PFSK-1 (cell line): Measurements from ENCODE around the gene RABEPK.

Experiments
- FOXP2 ChIP-seq: optimal IDR thresholded peaks from 2 replicates; pipeline ENCODE3; 2011; ENCODE audit warnings: borderline replicate concordance, control low read depth, inconsistent platforms; ENCODE audit not compliant: insufficient read depth; ENCODE audit errors: extremely low read length, extremely low read depth
- POLR2AphosphoS5 ChIP-seq: IDR thresholded peaks from 2 replicates; pipeline ENCODE4 v1.6.1; 2012; ENCODE audit warnings: low read depth, mild to moderate bottlenecking, control low read depth, low read length, moderate library complexity
- SIN3A ChIP-seq: IDR thresholded peaks from 2 replicates; pipeline ENCODE4 v1.6.1; 2012; ENCODE audit warnings: mild to moderate bottlenecking, low read length, moderate library complexity, borderline replicate concordance; ENCODE audit not compliant: insufficient read depth
- TAF1 ChIP-seq: IDR thresholded peaks from 2 replicates; pipeline ENCODE4 v1.6.1; 2012; ENCODE audit warnings: low read length, control low read depth, borderline replicate concordance; ENCODE audit not compliant: insufficient read depth
- TF ChIP-seq, protein P1 (sequence below), 2 experiments: IDR thresholded peaks; 2 replicates each; pipeline versions ENCODE4 v1.6.1 to v1.8.0; 2011 to 2012; ENCODE audit warnings: low read depth in 2 of 2, low read length in 2 of 2, control low read depth in 1 of 2, inconsistent platforms in 1 of 2, mild to moderate bottlenecking in 1 of 2, moderate library complexity in 1 of 2; ENCODE audit not compliant: insufficient read depth in 1 of 2

DNA sequence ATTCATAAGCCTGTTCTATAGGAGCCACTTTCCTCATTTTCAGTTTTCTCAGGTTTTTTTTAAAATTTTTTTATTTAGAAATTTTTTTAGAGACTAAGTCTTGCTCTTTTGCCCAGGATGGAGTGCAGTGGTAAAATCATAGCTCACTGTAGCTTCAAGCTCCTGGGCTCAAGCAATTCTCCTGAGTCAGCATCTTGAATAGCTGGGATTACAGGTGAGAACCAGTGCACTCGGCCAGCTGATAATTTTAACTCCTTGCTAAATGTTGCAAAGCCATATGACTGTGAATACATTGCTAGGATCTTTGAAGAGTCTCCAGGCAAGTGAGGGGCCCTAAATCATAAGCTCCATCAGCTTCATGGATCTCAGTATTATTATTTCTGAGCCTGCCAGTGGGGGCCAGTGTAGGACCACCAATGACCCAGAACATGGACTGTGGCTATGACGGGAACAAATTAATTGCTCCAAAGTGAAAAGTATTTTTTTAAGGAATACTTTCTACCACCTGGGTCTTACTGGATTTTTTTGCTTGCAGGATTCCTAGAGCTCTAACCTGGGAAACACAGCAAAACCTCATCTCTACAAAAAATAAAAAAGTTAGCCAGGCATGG, 55.5 kb downstream of the RABEPK start:
- no peak for TF ChIP-seq POLR2AphosphoS5
- TF ChIP-seq, protein P1, sequence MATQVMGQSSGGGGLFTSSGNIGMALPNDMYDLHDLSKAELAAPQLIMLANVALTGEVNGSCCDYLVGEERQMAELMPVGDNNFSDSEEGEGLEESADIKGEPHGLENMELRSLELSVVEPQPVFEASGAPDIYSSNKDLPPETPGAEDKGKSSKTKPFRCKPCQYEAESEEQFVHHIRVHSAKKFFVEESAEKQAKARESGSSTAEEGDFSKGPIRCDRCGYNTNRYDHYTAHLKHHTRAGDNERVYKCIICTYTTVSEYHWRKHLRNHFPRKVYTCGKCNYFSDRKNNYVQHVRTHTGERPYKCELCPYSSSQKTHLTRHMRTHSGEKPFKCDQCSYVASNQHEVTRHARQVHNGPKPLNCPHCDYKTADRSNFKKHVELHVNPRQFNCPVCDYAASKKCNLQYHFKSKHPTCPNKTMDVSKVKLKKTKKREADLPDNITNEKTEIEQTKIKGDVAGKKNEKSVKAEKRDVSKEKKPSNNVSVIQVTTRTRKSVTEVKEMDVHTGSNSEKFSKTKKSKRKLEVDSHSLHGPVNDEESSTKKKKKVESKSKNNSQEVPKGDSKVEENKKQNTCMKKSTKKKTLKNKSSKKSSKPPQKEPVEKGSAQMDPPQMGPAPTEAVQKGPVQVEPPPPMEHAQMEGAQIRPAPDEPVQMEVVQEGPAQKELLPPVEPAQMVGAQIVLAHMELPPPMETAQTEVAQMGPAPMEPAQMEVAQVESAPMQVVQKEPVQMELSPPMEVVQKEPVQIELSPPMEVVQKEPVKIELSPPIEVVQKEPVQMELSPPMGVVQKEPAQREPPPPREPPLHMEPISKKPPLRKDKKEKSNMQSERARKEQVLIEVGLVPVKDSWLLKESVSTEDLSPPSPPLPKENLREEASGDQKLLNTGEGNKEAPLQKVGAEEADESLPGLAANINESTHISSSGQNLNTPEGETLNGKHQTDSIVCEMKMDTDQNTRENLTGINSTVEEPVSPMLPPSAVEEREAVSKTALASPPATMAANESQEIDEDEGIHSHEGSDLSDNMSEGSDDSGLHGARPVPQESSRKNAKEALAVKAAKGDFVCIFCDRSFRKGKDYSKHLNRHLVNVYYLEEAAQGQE (IDR thresholded peaks at IDR 0.05; ENCODE audit: insufficient read depth in 1 of 2, low read depth in 2 of 2, low read length in 2 of 2) = no peak
- no peak for TF ChIP-seq TAF1
- TF ChIP-seq FOXP2 = no peak
- TF ChIP-seq SIN3A = no peak
